A549 (cell line): ENCODE measurements around the gene THYN1. TPM values are rescaled to one million over a fixed set of nuclear protein-coding genes. Genes with fewer than 3 reads are reported as not detected.

Experiments used
- ATAC-seq, 2 experiments: fragments of 200-7000 bp in 1 of 2; fragments of >200 bp in 1 of 2; cut with Nextera tagmentation in 1 of 2; cut with Tn5 transposase in 1 of 2; 3 replicates each; pipeline versions ENCODE4 v1.8.0 to v1.9.1; 2018 to 2020; ENCODE audit warnings: mild to moderate bottlenecking in 1 of 2, moderate library complexity in 1 of 2
- CTCF ChIA-PET: fragments of 300-600 bp; sonication (Branson Sonifier 250); formaldehyde crosslinking; extraction: SDS; loops from one replicate; lab custom pipeline; 2021; ENCODE audit warnings: antibody characterized with exemption, inconsistent platforms; lab: Yijun Ruan, JAX
- POLR2A ChIA-PET: fragments of 350-600 bp; formaldehyde crosslinking; extraction: SDS; loops from one replicate; lab custom pipeline; 2021; ENCODE audit warnings: antibody characterized with exemption, inconsistent platforms; lab: Yijun Ruan, JAX
- DNase-seq, 2 experiments: peaks; one replicate each; pipeline versions ENCODE4 v3.0.0 to v3.0.0-alpha.2; 2011 to 2016; ENCODE audit warnings: low read depth in 1 of 2, low spot score in 1 of 2
- FAIRE-seq: peaks from 2 replicates; lab custom pipeline; 2011; peaks lifted over from hg19 to GRCh38; lab: Jason Lieb, UNC
- H3K27ac ChIP-seq, 2 experiments: fragments of >200 bp; sonication (Bioruptor Twin); formaldehyde crosslinking; 3 replicates each; pipeline ENCODE4 v1.5.1; 2016 to 2017
- H3K4me1 ChIP-seq: fragments of >200 bp; sonication (Bioruptor Twin); formaldehyde crosslinking; 3 replicates; pipeline ENCODE4 v1.6.1; 2016
- H3K4me2 ChIP-seq: fragments of >200 bp; sonication (Bioruptor Twin); formaldehyde crosslinking; 3 replicates; pipeline ENCODE4 v1.6.1; 2016
- H3K4me3 ChIP-seq: fragments of >200 bp; sonication (Bioruptor Twin); formaldehyde crosslinking; 3 replicates; pipeline ENCODE4 v1.5.1; 2016
- H3K9me3 ChIP-seq: fragments of >200 bp; sonication (Bioruptor Twin); formaldehyde crosslinking; 3 replicates; pipeline ENCODE4 v1.6.1; 2016
- ATOH8 ChIP-seq: fragments of 250-450 bp; sonication (Bioruptor Pico); IDR thresholded peaks from 2 replicates; pipeline ENCODE4 v1.5.0; 2020; ENCODE audit warnings: low read depth, mild to moderate bottlenecking, moderate library complexity
- BCL3 ChIP-seq: fragments of >200 bp; sonication (Bioruptor Twin); formaldehyde crosslinking; IDR thresholded peaks from 3 replicates; pipeline ENCODE4 v1.6.1; 2016
- CBX2 ChIP-seq: fragments of 200-600 bp; sonication (generic); IDR thresholded peaks from 2 replicates; pipeline ENCODE4 v1.6.1; 2016; ENCODE audit warnings: low read depth, mild to moderate bottlenecking, borderline replicate concordance
- CBX8 ChIP-seq: fragments of 200-600 bp; sonication (generic); IDR thresholded peaks from 2 replicates; pipeline ENCODE4 v1.6.1; 2016
- CEBPB ChIP-seq, 2 experiments: fragments of >200 bp in 1 of 2; sonication (Bioruptor Twin) in 1 of 2; formaldehyde crosslinking in 1 of 2; IDR thresholded peaks; 2 replicates each; pipeline ENCODE4 v1.6.1; 2012 to 2016
- CHD2 ChIP-seq: fragments of 150-350 bp; IDR thresholded peaks from 2 replicates; pipeline ENCODE4 v1.6.1; 2014; ENCODE audit warnings: low read length; ENCODE audit not compliant: partially characterized antibody
- EHF ChIP-seq: fragments of 250-450 bp; sonication (Bioruptor Pico); IDR thresholded peaks from 2 replicates; pipeline ENCODE4 v1.5.0; 2020; ENCODE audit warnings: mild to moderate bottlenecking
- ELK1 ChIP-seq: fragments of 150-350 bp; IDR thresholded peaks from 2 replicates; pipeline ENCODE4 v1.6.1; 2014; ENCODE audit warnings: low read depth, mild to moderate bottlenecking, low read length
- FOSB ChIP-seq: fragments of 250-450 bp; sonication (Bioruptor Pico); IDR thresholded peaks from 2 replicates; pipeline ENCODE4 v1.5.0; 2020; ENCODE audit warnings: mild to moderate bottlenecking, moderate library complexity
- FOSL2 ChIP-seq, 2 experiments: fragments of 450-650 bp in 1 of 2; fragments of >200 bp in 1 of 2; sonication (Bioruptor Twin) in 1 of 2; formaldehyde crosslinking; IDR thresholded peaks; 2 replicates each; pipeline versions ENCODE4 v1.5.0 to v1.6.1; 2016 to 2020; ENCODE audit warnings: mild to moderate bottlenecking in 1 of 2, moderate library complexity in 1 of 2
- HDAC2 ChIP-seq: fragments of 200-600 bp; sonication (generic); IDR thresholded peaks from 2 replicates; pipeline ENCODE4 v1.6.1; 2016
- HES2 ChIP-seq: fragments of >200 bp; sonication (Bioruptor Twin); formaldehyde crosslinking; IDR thresholded peaks from 2 replicates; pipeline ENCODE4 v1.6.1; 2016
- HOXA7 ChIP-seq: fragments of 250-450 bp; sonication (Bioruptor Pico); IDR thresholded peaks from 2 replicates; pipeline ENCODE4 v1.5.0; 2020; ENCODE audit warnings: mild to moderate bottlenecking, moderate library complexity
- HOXB13 ChIP-seq: fragments of 250-450 bp; sonication (Bioruptor Pico); IDR thresholded peaks from 2 replicates; pipeline ENCODE4 v1.5.0; 2020; ENCODE audit warnings: low read depth, mild to moderate bottlenecking, moderate library complexity
- HOXB5 ChIP-seq: fragments of 250-450 bp; sonication (Bioruptor Pico); IDR thresholded peaks from 2 replicates; pipeline ENCODE4 v1.5.0; 2020; ENCODE audit warnings: mild to moderate bottlenecking, moderate library complexity
- KDM1A ChIP-seq: fragments of 200-600 bp; sonication (generic); IDR thresholded peaks from 2 replicates; pipeline ENCODE4 v1.6.1; 2016; ENCODE audit warnings: low read depth, mild to moderate bottlenecking
- MYC ChIP-seq: IDR thresholded peaks from 2 replicates; pipeline ENCODE4 v1.6.1; 2012; ENCODE audit warnings: mild to moderate bottlenecking, inconsistent platforms, low read length, improper control_type of control experiment, borderline replicate concordance
- NFE2L2 ChIP-seq: fragments of 150-350 bp; conservative IDR thresholded peaks from 2 replicates; pipeline ENCODE4 v1.6.1; 2014; ENCODE audit warnings: low read length
- NPAS2 ChIP-seq: fragments of 250-450 bp; sonication (Bioruptor Pico); IDR thresholded peaks from 2 replicates; pipeline ENCODE4 v1.8.0; 2022; ENCODE audit warnings: mild to moderate bottlenecking, moderate library complexity, borderline replicate concordance
- NR3C1 ChIP-seq: fragments of >200 bp; sonication (Bioruptor Twin); formaldehyde crosslinking; IDR thresholded peaks from 3 replicates; pipeline ENCODE4 v1.6.1; 2017
- PHF8 ChIP-seq: fragments of 200-600 bp; sonication (generic); IDR thresholded peaks from 2 replicates; pipeline ENCODE4 v1.6.1; 2016; ENCODE audit warnings: low read depth, mild to moderate bottlenecking, antibody characterized with exemption, moderate library complexity, borderline replicate concordance
- POLR2A ChIP-seq: IDR thresholded peaks from 2 replicates; pipeline ENCODE4 v1.6.1; 2012; ENCODE audit warnings: mild to moderate bottlenecking, low read length
- RCOR1 ChIP-seq: fragments of 150-350 bp; IDR thresholded peaks from 2 replicates; pipeline ENCODE4 v1.6.1; 2014; ENCODE audit warnings: antibody characterized with exemption, low read length, low read depth
- RFX5 ChIP-seq: fragments of 450-650 bp; IDR thresholded peaks from 2 replicates; pipeline ENCODE4 v1.7.1; 2014; ENCODE audit warnings: antibody characterized with exemption, mild to moderate bottlenecking, moderate library complexity
- RNF2 ChIP-seq: fragments of 200-600 bp; sonication (generic); IDR thresholded peaks from 2 replicates; pipeline ENCODE4 v1.6.1; 2016; ENCODE audit warnings: low read depth, mild to moderate bottlenecking, antibody characterized with exemption, moderate library complexity, borderline replicate concordance
- SMC3 ChIP-seq: fragments of >200 bp; sonication (Bioruptor Twin); formaldehyde crosslinking; IDR thresholded peaks from 3 replicates; pipeline ENCODE4 v1.6.1; 2018; ENCODE audit warnings: inconsistent platforms
- TFCP2L1 ChIP-seq: fragments of 250-450 bp; sonication (Bioruptor Pico); IDR thresholded peaks from 2 replicates; pipeline ENCODE4 v1.5.0; 2021; ENCODE audit warnings: mild to moderate bottlenecking
- USF2 ChIP-seq: fragments of 450-650 bp; IDR thresholded peaks from 2 replicates; pipeline ENCODE4 v1.6.1; 2014; ENCODE audit warnings: antibody characterized with exemption
- ZC3H11A ChIP-seq: fragments of 450-650 bp; IDR thresholded peaks from 2 replicates; pipeline ENCODE4 v1.6.1; 2014; ENCODE audit warnings: antibody characterized with exemption, mild to moderate bottlenecking
- WGBS: methylation state at CpG from one replicate; pipeline ENCODE4 v1.1.6; 2017; ENCODE audit errors: missing lambda C conversion rate; 5-methylcytosine and 5-hydroxymethylcytosine counted together
- polyA plus RNA-seq, 4 experiments: library from polyadenylated mRNA; depleted of rRNA in 3 of 4; stranded (reverse); fragments of >200 nt; fragmentation: RNase III in 1 of 4; extraction: RNeasy Plus Mini Kit Qiagen cat#74134 plus additional on column Dnase treatment in 1 of 4; gene quantifications; 2 replicates in 3 of 4; 3 replicates in 1 of 4; pipeline ENCODE4 v1.2.3, GENCODE V29; 2011 to 2017

THYN1 gene
- polyA plus RNA-seq, 2 of the 4 experiments (the other 2 are of a cell fraction), result 20.8 to 27.9 TPM

- Histone ChIP-seq H3K9me3 (no peaks in the 10 kb centered on the region), H3K4me2 (peak overlapping the region; percentile 87), H3K4me1 (peaks cover 3% of the 10 kb centered on the region; the same call in 1 of the 3 replicates), H3K27ac (no peak overlapping the region)
- WGBS, result 18% methylated on average over 5 of the region's 5 CpGs
- POLR2A ChIA-PET, result no interaction called here
- FAIRE-seq (no peak), ATAC-seq (no peak)
- TF ChIP-seq NFE2L2, result no peak
- no peak for TF ChIP-seq TFCP2L1 (CRISPR knock-in tag)
- no peak for TF ChIP-seq HOXA7 (CRISPR knock-in tag)
- TF ChIP-seq CBX8, result no peak
- no peak for TF ChIP-seq HDAC2
- no peak for TF ChIP-seq CHD2
- TF ChIP-seq NR3C1, result no peak
- TF ChIP-seq RNF2, result no peak
- TF ChIP-seq RCOR1, result no peak
- no peak for TF ChIP-seq ZC3H11A
- TF ChIP-seq HES2, result no peak
- TF ChIP-seq BCL3, result no peak
- TF ChIP-seq CEBPB (IDR thresholded peaks at IDR 0.05), result no peak
- no peak for TF ChIP-seq EHF (CRISPR knock-in tag)
- TF ChIP-seq NPAS2 (CRISPR knock-in tag), result no peak
- TF ChIP-seq HOXB5 (CRISPR knock-in tag), result no peak
- no peak for TF ChIP-seq USF2
- no peak for TF ChIP-seq PHF8
- TF ChIP-seq, all 56 proteins: peak for 0
- DNase-seq, result no peak
- H3K4me3 ChIP-seq, result peak overlapping the region; percentile 45; the same call in 1 of the 3 replicates
- CTCF ChIA-PET, result interaction anchor here (1.4 kb wide), 1 partner anchor 14 kb away, joined by 5 read pairs; no protein-coding TSS in a partner anchor
Measured at GRCh38 chr11:134275188-134275533, 22.0 kb upstream of the THYN1 start.

GRCh38 chr11:134273317-134273712 lies 20.2 kb upstream of the THYN1 start:
- WGBS, result 50% methylated on average over 3 of the region's 3 CpGs
- no peak overlapping the region for H3K4me3 ChIP-seq
- no peak overlapping the region for H3K27ac ChIP-seq
- ATAC-seq (no peak), FAIRE-seq (no peak), DNase-seq (no peak)
- ChIA-PET POLR2A (no interaction called here), CTCF (interaction anchor here (0.6 kb wide), 2 partner anchors 85 to 568 kb away, joined by 3 to 6 read pairs; no protein-coding TSS in a partner anchor)
- TF ChIP-seq ELK1, result no peak
- TF ChIP-seq FOSL2 (IDR thresholded peaks at IDR 0.05), result no peak
- TF ChIP-seq FOSL2 (CRISPR knock-in tag; IDR thresholded peaks at IDR 0.05), result no peak
- TF ChIP-seq RFX5, result no peak
- TF ChIP-seq FOSB (CRISPR knock-in tag), result no peak
- no peak for TF ChIP-seq HOXA7 (CRISPR knock-in tag)
- no peak for TF ChIP-seq CBX2
- TF ChIP-seq KDM1A, result no peak
- TF ChIP-seq CBX8, result no peak
- TF ChIP-seq ATOH8 (CRISPR knock-in tag), result no peak
- no peak for TF ChIP-seq HOXB13 (CRISPR knock-in tag)
- TF ChIP-seq MYC, result no peak
- no peak for TF ChIP-seq SMC3
- TF ChIP-seq POLR2A, result no peak
- no peak overlapping the region for H3K4me2 ChIP-seq
- peaks cover 3% of the 10 kb centered on the region; the same call in 1 of the 3 replicates for H3K4me1 ChIP-seq
- H3K9me3 ChIP-seq, result no peaks in the 10 kb centered on the region
